Hematopoietic multipotent progenitor cell treated with erythropoietin and hydrocortisone succinate and interleukin-3 and kit ligand, for 6 days (in vitro differentiated cells): ENCODE data around the gene HSF4.

Experiments
- DNase-seq: peaks from one replicate; pipeline ENCODE4 v3.0.0-alpha.2; 2015

Gene HSF4

GRCh38 chr16:67187175-67187890 lies 22.8 kb downstream of the HSF4 start:
- no peak for DNase-seq

DNA sequence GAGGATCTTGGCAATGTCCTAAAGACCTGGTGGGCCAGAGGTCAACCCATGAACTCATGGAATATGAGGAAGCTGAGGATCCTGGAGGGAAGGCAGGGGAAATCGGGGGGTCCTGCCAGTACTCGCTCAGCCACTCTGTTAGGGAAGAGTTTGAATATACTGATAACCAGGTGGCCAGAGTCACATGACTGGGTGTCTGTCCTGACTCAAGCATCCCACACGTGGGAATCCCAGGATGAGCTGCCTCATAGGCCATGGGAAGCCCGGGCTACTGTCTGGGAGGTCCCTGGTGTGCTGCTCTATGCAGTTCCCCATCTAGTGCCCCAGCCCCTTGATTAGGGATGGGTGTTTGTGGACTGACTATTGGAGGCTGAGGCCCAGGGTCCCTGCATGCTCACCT lies 23.8 kb downstream of the HSF4 start:
- DNase-seq, result no peak

- no peak for DNase-seq
Observed at GRCh38 chr16:67188798-67189197, 24.3 kb downstream of the HSF4 start.

GRCh38 chr16:67190041-67190440 lies 25.5 kb downstream of the HSF4 start, which contains the start of gene EXOC3L1:
TSS of gene EXOC3L1 (minus strand) at chr16:67190136. CDS start at chr16:67189676, 460 bp downstream.
- DNase-seq, result no peak

- DNase-seq, result peak; percentile 68
Observed at GRCh38 chr16:67190448-67191399, 26.2 kb downstream of the HSF4 start.

GRCh38 chr16:67191411-67191994 lies 27.0 kb downstream of the HSF4 start:
- DNase-seq, result no peak

DNA sequence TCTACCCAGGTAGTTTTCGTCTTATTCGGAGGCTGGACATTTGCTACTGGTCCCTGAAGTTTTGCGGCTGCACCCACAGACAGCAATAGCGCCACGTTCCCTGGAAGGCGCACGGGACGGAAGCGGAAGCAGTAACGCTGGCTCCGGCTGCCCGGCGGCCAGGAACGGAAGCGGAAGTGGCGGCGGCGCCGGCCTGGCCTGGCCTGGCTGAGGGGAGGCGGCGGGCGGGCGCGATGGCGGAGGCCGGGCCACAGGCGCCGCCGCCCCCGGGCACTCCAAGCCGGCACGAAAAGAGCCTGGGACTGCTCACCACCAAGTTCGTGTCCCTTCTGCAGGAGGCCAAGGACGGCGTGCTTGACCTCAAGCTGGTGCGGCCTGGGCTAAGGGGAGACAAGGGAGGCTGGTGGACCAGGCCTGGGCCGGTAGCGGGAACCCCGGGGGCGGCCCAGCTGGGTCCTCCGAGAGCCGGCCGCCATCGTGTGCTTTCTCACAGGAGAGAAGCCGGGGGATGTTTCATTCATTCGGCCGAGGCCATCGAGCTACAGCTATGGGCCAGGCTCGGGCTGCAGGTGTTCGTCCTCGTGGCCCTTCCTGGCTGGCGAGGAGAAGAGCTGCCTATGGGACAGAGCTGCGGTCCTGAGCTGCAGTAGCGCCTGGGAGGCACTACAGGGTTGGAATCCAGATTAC lies 27.6 kb downstream of the HSF4 start, which contains the start of gene E2F4:
E2F4 (plus strand) TSS at position 161 of the 687 bp plus-strand sequence; CDS start at position 234, 73 bp downstream.
- DNase-seq, result peak; percentile 97

- DNase-seq, result peak; percentile 52
Observed at GRCh38 chr16:67192781-67193361, 28.3 kb downstream of the HSF4 start.

GRCh38 chr16:67193536-67193935 lies 29.0 kb downstream of the HSF4 start:
- DNase-seq, result no peak

- DNase-seq, result peak; percentile 90
Observed at GRCh38 chr16:67194260-67194659, 29.7 kb downstream of the HSF4 start.

DNA sequence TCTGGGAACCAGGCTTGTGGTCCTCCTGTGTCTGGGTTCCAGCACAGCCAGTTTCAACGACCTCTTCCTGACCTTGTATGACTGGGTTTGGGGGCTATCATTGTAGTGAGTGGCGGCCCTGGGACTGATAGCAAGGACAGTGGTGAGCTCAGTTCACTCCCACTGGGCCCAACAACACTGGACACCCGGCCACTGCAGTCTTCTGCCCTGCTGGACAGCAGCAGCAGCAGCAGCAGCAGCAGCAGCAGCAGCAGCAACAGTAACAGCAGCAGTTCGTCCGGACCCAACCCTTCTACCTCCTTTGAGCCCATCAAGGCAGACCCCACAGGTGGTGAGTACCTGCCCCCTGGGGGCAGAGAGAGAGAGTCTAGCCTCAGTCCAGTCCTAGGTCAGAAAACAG lies 31.1 kb downstream of the HSF4 start:
- DNase-seq, result no peak

DNA sequence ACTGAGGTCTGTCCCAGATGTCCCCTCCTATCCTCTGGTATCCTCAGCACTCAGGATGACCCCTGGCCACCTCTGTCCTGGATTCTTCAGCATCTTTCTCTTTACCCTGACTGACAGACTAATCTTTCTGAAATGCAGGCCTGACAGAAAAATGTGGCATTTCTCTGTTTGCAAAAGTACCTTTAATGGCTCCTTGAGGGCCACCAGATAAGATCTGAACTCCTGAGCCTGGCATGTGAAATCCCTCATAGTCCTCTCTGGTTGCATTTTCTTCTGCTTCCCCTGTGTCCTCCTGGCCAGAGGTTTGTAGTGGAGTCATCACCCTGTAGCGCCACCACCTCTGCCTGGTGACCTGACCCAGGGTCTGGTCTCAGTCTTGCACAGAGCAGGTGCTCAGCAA lies 32.3 kb downstream of the HSF4 start:
- DNase-seq, result no peak

- no peak for DNase-seq
Observed at GRCh38 chr16:67197704-67198103, 33.2 kb downstream of the HSF4 start.

DNA sequence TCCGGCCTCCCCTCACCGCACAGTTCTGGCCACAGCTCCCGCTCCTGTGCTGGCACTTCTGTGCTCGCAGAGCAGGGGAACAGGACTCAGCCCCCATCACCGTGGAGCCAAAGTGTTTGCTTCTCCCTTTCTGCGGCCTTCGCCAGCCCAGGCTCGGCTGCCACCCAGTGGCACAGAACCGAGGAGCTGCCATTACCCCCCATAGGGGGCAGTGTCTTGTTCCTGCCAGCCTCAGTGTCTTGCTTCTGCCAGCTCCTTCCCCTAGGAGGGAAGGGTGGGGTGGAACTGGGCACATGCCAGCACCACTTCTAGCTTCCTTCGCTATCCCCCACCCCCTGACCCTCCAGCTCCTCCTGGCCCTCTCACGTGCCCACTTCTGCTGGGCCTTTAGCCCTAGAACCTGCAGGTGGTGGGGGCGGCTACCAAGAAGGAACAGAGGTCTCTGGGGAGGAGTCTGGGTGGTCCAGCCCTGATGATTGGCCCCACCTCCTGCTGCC lies 33.7 kb downstream of the HSF4 start:
- DNase-seq, result peak; percentile 84

GRCh38 chr16:67199011-67199807 lies 34.7 kb downstream of the HSF4 start, which contains the start of gene ELMO3:
TSS of gene ELMO3 (plus strand) at chr16:67199131. CDS start at chr16:67199327, 196 bp downstream.
- no peak for DNase-seq

DNA sequence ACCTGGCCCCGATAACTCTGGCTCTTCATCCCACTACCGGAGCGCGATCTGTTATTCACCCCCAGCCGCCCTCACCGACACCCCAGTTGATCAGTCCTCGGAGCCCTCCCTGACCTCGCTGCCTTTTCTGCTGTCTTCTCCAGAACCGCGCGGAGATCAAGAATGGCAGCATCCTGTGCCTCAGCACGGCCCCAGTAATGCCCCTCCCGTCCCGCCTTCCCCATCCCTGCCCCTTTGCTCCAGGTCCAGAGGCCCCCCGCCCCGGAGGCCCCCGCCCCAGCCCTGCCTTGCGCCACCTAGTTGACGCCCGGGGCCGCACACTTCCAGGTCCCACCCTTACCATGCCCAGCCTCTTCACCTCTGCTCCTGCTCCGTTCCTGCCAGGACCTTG lies 35.3 kb downstream of the HSF4 start:
- no peak for DNase-seq

- DNase-seq, result no peak
Observed at GRCh38 chr16:67200491-67200890, 35.9 kb downstream of the HSF4 start.

DNA sequence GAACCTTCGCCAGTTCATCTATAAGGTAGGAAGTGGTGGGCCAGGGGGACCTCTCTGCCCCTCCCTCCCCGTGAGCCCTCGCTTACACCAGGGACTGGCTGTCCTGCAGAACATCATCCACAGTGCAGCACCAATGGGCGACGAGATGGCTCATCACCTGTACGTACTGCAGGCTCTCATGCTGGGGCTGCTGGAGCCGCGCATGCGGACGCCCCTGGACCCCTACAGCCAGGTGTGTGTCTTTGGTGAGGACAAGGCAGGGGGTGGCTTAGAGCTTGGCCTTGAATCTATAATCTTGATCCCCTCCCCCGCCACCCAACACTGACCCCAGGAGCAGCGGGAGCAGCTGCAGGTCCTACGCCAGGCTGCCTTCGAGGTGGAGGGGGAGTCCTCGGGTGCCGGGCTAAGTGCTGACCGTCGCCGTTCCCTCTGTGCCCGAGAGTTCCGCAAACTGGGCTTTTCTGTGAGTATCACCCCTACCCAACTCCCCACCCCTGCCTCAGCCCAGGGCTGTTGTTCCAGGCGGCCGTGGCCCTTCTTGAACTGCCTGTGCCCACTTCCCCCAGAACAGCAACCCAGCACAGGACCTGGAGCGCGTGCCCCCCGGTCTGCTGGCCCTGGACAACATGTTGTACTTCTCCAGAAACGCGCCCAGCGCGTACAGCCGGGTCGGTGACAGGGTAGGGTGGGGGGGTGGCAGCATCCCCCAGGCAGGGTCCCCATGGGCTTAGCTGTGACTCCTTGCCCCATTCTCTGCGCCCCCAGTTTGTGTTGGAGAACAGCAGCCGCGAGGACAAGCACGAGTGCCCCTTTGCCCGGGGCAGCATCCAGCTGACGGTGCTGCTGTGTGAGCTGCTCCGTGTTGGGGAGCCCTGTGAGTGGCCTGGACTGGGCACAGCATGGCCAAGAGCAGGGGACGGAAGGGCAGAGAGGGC lies 37.1 kb downstream of the HSF4 start:
- no peak for DNase-seq

DNA sequence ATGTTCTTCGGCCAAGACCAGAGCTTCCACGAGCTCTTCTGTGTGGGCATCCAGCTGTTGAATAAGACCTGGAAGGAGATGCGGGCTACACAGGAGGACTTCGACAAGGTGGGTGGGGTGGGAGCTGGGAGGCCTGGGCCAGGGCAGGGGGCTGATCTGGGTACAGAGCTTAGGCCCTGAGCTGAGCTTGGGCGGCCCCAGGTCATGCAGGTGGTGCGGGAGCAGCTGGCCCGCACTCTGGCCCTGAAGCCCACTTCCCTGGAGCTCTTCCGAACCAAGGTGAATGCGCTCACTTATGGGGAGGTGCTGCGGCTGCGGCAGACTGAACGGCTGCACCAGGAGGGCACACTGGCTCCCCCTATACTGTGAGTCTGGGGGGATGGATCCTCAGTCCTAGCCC lies 37.9 kb downstream of the HSF4 start:
- DNase-seq, result no peak

- DNase-seq, result no peak
Observed at GRCh38 chr16:67202956-67203493, 38.5 kb downstream of the HSF4 start.
